ENCODE results near the gene DDX59.

DNA sequence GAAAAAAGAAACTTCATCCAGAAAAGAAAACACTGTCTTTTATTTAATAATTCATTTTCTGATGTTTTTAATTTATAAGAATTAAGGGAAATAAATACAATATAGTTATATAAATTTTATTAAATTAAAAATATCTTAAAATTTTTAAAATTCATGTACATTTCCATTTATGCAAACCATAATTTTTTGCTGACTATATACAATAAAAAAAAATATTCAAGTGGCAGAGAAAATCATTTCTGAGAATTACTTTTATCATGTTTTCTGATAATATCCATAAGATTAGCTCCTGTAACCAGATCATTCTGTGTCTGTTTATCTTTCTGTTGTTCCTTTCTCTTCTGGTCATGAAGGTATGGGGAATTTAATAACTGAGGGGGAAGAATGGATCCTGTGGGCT, 25.7 kb downstream of the DDX59 start:
- TF ChIP-seq, protein P1, sequence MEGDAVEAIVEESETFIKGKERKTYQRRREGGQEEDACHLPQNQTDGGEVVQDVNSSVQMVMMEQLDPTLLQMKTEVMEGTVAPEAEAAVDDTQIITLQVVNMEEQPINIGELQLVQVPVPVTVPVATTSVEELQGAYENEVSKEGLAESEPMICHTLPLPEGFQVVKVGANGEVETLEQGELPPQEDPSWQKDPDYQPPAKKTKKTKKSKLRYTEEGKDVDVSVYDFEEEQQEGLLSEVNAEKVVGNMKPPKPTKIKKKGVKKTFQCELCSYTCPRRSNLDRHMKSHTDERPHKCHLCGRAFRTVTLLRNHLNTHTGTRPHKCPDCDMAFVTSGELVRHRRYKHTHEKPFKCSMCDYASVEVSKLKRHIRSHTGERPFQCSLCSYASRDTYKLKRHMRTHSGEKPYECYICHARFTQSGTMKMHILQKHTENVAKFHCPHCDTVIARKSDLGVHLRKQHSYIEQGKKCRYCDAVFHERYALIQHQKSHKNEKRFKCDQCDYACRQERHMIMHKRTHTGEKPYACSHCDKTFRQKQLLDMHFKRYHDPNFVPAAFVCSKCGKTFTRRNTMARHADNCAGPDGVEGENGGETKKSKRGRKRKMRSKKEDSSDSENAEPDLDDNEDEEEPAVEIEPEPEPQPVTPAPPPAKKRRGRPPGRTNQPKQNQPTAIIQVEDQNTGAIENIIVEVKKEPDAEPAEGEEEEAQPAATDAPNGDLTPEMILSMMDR (conservative IDR thresholded peaks at IDR 0.05) = no peak
- TF ChIP-seq ZFX (IDR thresholded peaks at IDR 0.05) = no peak
